Hepatocyte (in vitro differentiated cells): Measurements from ENCODE around the gene PPARA.

Source experiments
- CTCF ChIP-seq: fragments of 200-600 bp; sonication (generic); IDR thresholded peaks from 2 replicates; pipeline ENCODE4 v1.5.1; 2016; ENCODE audit warnings: antibody characterized with exemption, mild to moderate bottlenecking; ENCODE audit not compliant: poor library complexity
- EZH2 ChIP-seq: fragments of 200-600 bp; sonication (generic); IDR thresholded peaks from 2 replicates; pipeline ENCODE4 v1.6.1; 2016; ENCODE audit warnings: antibody characterized with exemption, mild to moderate bottlenecking, borderline replicate concordance

GRCh38 chr22:46214616-46215015, 64.3 kb downstream of the PPARA start:
- TF ChIP-seq CTCF (no peak), EZH2 (no peak)
